Activated T-cell treated with anti-CD3 and anti-CD28 coated beads, Interleukin-2, amount 50 U/mL, for 4 hours (primary cell): ENCODE results near the gene IFRD2. TPM values are rescaled to one million over a fixed set of nuclear protein-coding genes. Genes with fewer than 3 reads are reported as not detected.
A peak's percentile ranks its signal among the peaks of the same experiment; 100 is the strongest.
"Not testable (repeated sequence)": the region's sequence is repeated elsewhere in the genome, so short reads cannot be mapped to it uniquely, and the experiment has no call there.

ENCODE experiments used
- ATAC-seq, 2 donors: fragments of 200-7000 bp; cut with Tn5 transposase; one replicate each; pipeline ENCODE4 v1.10.0; 2021
- DNase-seq: peaks from one replicate; pipeline ENCODE4 v3.0.0-alpha.2; 2020
- H3K27me3 Mint-ChIP-seq: one replicate; pipeline ENCODE4 v1.8.0; 2021; ENCODE audit warnings: low read depth, mixed read lengths
- H3K36me3 Mint-ChIP-seq: one replicate; pipeline ENCODE4 v1.8.0; 2022; ENCODE audit warnings: mixed read lengths; ENCODE audit not compliant: insufficient read depth
- H3K4me1 Mint-ChIP-seq: one replicate; pipeline ENCODE4 v1.8.0; 2021; ENCODE audit warnings: low read depth, mixed read lengths
- H3K4me3 Mint-ChIP-seq: one replicate; pipeline ENCODE4 v1.8.0; 2021; ENCODE audit warnings: mild to moderate bottlenecking, moderate library complexity, mixed read lengths
- H3K9me3 Mint-ChIP-seq: one replicate; pipeline ENCODE4 v1.8.0; 2021; ENCODE audit warnings: mixed read lengths
- total RNA-seq, 3 donors: library from RNA; stranded (reverse); gene quantifications; one replicate each; pipeline ENCODE4 v1.2.1, GENCODE V29; 2021

IFRD2 gene
- total RNA-seq, 3 donors from 2014 or later = 339 to 366 (median 341) TPM

GRCh38 chr3:50264383-50264963 is 27.8 kb downstream of the IFRD2 start:
- Mint-ChIP-seq H3K36me3 (no peaks in the 10 kb centered on the region), H3K4me1 (peaks cover 4% of the 10 kb centered on the region), H3K27me3 (peaks cover 4% of the 10 kb centered on the region), H3K9me3 (no peaks in the 10 kb centered on the region), H3K4me3 (no peak overlapping the region)
- DNase-seq = no peak
- ATAC-seq = no peak

- Mint-ChIP-seq H3K27me3 (peaks cover 4% of the 10 kb centered on the region), H3K9me3 (no peaks in the 10 kb centered on the region), H3K4me3 (no peak overlapping the region), H3K4me1 (peaks cover 5% of the 10 kb centered on the region), H3K36me3 (no peaks in the 10 kb centered on the region)
- no peak for DNase-seq
- no peak for ATAC-seq
Observed at GRCh38 chr3:50263478-50264382, 28.5 kb downstream of the IFRD2 start.

DNA sequence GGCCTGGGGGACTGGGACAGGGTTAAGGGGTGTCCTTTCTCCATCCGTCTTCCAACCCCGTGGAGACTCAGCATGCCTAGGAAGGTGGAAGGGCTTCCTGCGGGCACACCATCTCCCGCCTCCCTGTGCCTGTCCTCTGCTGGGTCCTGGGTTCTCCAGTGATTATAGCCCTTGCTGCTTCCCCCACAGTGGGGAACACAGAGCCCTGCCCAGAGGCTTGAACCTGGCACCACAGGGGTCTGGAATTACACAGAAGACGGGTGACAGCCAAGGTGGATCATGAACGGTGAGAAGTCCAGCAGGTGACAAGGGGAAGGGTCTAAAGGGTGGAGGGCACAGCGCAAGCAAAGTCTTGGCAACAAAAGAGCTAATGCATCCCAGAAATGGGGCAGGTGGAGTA is 29.5 kb downstream of the IFRD2 start:
- Mint-ChIP-seq H3K4me3 (no peak overlapping the region), H3K36me3 (no peaks in the 10 kb centered on the region), H3K9me3 (no peaks in the 10 kb centered on the region), H3K27me3 (no peaks in the 10 kb centered on the region), H3K4me1 (peaks cover 5% of the 10 kb centered on the region)
- no peak for DNase-seq
- no peak for ATAC-seq

DNA sequence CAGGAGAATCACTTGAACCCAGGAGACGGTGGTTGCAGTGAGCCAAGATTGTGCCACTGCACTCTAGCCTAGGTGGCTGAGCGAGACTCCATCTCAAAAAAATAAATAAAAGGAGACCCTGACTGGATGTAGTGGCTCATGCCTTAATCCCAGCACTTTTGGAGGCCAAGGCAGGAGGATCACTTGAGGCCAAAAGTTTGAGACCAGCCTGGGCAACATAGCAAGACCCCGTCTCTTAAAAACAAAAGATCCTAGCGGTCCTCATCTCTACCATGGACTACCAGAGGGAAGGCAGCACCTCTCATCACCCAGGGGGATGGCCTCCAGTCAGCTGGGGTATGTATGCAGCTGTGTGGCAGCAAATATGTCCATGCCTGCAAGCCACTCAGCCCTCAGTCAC is 30.0 kb downstream of the IFRD2 start:
- not testable (repeated sequence) for ATAC-seq, H3K4me1 Mint-ChIP-seq, DNase-seq, H3K36me3 Mint-ChIP-seq, H3K27me3 Mint-ChIP-seq, H3K4me3 Mint-ChIP-seq, H3K9me3 Mint-ChIP-seq

GRCh38 chr3:50261505-50261904 is 30.7 kb downstream of the IFRD2 start:
- H3K36me3 Mint-ChIP-seq = peaks cover 7% of the 10 kb centered on the region
- no peaks in the 10 kb centered on the region for H3K27me3 Mint-ChIP-seq
- H3K4me3 Mint-ChIP-seq = no peak overlapping the region
- H3K4me1 Mint-ChIP-seq = peaks cover 5% of the 10 kb centered on the region
- DNase-seq = no peak
- no peaks in the 10 kb centered on the region for H3K9me3 Mint-ChIP-seq
- no peak for ATAC-seq

DNA sequence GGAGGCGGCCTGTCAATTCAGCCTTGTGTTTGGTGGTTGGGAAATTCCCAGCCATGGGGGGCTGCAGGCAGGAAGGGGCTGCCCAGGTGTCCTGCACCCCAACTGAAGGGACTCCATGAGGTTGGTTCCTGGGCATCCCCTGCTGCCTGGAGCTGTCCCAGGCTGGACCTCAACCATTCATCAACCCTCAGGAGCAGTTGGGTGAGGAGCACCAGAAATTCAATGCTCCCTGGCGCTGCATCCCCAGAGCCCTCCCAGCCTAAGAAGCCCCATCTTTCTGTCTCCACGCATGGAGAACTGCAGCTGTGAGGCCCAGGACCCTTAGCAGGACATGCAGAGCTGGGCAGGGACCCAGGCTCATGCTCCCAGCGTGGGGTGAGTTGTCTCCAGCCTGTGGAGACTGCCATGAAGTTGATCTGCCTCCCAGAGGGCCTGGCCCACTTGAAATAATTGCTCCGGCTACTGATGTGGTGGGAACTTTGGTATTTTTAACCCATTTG is 31.2 kb downstream of the IFRD2 start:
- Mint-ChIP-seq H3K27me3 (no peaks in the 10 kb centered on the region), H3K4me1 (peaks cover 5% of the 10 kb centered on the region), H3K36me3 (peaks cover 8% of the 10 kb centered on the region), H3K9me3 (no peaks in the 10 kb centered on the region), H3K4me3 (no peak overlapping the region)
- ATAC-seq = no peak
- DNase-seq = no peak

- H3K9me3 Mint-ChIP-seq = no peaks in the 10 kb centered on the region
- H3K4me1 Mint-ChIP-seq = peaks cover 5% of the 10 kb centered on the region
- DNase-seq = peak; percentile 77
- H3K27me3 Mint-ChIP-seq = no peaks in the 10 kb centered on the region
- peaks cover 8% of the 10 kb centered on the region for H3K36me3 Mint-ChIP-seq
- peak overlapping the region; percentile 53 for H3K4me3 Mint-ChIP-seq
- ATAC-seq = peak; percentile 98
Observed at GRCh38 chr3:50260027-50260941, 31.9 kb downstream of the IFRD2 start.

DNA sequence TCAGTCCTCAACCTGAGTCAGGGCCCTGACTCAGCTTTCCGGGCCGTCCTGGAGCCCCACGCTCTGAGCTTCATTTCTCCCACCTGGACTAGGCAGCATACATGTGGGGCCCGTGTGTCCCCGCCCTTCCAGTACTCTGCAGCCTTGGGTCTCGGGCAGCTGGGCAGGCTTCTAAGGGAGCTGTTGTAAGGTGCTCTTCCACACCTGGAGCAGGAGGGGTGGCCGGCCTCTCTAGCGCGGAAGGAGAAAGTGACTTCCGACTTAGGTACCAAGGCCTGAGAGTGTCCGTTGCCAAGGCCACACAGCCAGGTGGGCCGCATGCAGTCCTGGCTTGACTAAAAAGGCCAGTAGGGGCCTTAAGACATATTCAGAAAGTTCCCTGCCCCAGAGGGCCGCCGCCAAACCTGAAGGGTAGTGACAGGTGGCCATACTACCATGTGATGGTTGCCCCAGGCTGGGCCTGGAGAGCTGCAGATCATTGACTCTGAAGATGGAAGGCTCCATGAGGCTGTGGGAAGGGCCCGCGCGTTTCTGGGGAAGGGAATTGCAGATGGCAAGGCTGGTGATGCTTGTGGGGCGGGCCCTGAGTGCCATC is 32.7 kb downstream of the IFRD2 start:
- Mint-ChIP-seq H3K9me3 (no peaks in the 10 kb centered on the region), H3K4me1 (peaks cover 5% of the 10 kb centered on the region), H3K36me3 (peaks cover 8% of the 10 kb centered on the region), H3K27me3 (no peaks in the 10 kb centered on the region), H3K4me3 (peak overlapping the region; percentile 53)
- no peak for DNase-seq
- peak; percentile 10 to 21 for ATAC-seq

- Mint-ChIP-seq H3K9me3 (no peaks in the 10 kb centered on the region), H3K4me1 (peaks cover 5% of the 10 kb centered on the region), H3K27me3 (no peaks in the 10 kb centered on the region), H3K4me3 (no peak overlapping the region), H3K36me3 (peaks cover 8% of the 10 kb centered on the region)
- ATAC-seq = no peak
- no peak for DNase-seq
Observed at GRCh38 chr3:50258979-50259378, 33.2 kb downstream of the IFRD2 start.

- H3K4me1 Mint-ChIP-seq = peaks cover 5% of the 10 kb centered on the region
- H3K4me3 Mint-ChIP-seq = no peak overlapping the region
- no peaks in the 10 kb centered on the region for H3K9me3 Mint-ChIP-seq
- peaks cover 8% of the 10 kb centered on the region for H3K36me3 Mint-ChIP-seq
- H3K27me3 Mint-ChIP-seq = no peaks in the 10 kb centered on the region
- no peak for ATAC-seq
- DNase-seq = no peak
Observed at GRCh38 chr3:50258029-50258680, 34.1 kb downstream of the IFRD2 start.

DNA sequence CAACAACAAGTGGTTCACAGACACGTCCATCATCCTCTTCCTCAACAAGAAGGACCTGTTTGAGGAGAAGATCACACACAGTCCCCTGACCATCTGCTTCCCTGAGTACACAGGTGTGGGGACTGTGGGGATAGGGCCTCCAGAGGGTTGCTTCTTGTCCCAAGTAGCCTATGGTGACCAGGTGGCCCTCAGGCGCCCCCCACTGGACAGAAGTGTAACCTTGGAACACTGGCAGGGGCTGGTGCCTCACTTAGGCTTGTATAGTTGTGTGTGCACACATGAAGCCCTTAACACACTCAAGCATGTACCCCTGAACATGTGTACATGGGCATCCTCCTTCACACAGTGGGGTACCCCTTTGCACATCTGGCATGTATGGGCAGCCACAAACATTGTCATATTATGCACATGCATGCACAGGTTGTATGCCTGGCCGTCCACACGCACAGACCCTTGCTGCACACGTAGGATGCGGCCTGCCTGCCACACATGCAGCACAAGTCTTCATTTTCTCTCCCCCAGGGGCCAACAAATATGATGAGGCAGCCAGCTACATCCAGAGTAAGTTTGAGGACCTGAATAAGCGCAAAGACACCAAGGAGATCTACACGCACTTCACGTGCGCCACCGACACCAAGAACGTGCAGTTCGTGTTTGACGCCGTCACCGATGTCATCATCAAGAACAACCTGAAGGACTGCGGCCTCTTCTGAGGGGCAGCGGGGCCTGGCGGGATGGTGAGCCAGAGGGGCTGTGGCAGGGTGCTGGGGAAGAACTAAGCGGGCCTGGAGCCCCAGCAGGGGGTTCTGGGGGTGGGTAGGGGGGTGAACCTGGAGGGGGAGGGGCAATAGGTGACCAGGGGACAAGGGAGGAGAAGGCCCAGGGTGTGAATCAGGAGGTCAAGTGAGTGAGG is 35.0 kb downstream of the IFRD2 start:
- H3K9me3 Mint-ChIP-seq = no peaks in the 10 kb centered on the region
- no peak for ATAC-seq

DNA sequence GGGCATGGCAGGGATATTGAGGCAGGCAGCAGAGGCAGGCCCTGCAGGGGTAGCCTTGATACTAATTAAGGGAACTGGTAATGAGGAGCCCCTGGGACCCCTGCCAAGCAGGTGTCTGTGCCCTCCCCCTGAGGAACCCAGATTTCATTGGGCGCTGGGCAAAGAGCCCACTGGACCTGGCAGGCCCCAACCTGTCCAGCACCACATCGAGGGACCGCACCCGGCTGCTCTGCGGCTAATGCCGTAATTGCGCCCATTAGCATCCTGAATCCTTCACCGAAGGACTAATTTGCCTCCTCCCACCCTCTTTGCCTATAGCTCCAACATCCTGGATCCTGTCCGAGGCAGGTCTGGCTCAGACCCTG is 37.0 kb downstream of the IFRD2 start:
- H3K9me3 Mint-ChIP-seq = no peaks in the 10 kb centered on the region
- no peak for ATAC-seq
- peaks cover 13% of the 10 kb centered on the region for H3K36me3 Mint-ChIP-seq
- H3K4me1 Mint-ChIP-seq = peaks cover 16% of the 10 kb centered on the region
- no peak overlapping the region for H3K4me3 Mint-ChIP-seq
- no peaks in the 10 kb centered on the region for H3K27me3 Mint-ChIP-seq
- no peak for DNase-seq

More for the DNA sequence above, 35.0 kb downstream of the IFRD2 start:
- Mint-ChIP-seq H3K4me3 (no peak overlapping the region), H3K27me3 (no peaks in the 10 kb centered on the region), H3K4me1 (peaks cover 5% of the 10 kb centered on the region), H3K36me3 (peaks cover 8% of the 10 kb centered on the region)
- DNase-seq = no peak
